ENCODE measurements around the gene GALP.

The GALP gene

DNA sequence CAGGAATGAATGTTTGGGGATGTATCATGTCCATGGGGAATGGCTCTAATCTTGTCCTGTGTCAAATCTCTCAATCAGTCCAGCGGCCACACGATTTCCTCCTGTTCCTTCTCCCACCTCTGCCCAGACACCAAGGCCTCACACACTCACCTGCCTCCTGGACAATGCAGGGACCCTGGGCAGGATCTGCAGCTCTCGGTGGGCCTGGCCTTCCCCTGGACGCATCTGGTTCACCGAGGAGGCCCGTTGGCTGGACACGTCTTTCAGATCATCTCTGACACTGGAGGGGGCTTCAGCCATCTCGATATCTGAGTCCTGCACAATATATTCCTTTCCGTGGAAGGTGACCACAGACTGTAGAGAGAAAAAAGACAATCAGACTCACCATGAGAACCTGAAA lies 47.7 kb downstream of the GALP start:
- Histone ChIP-seq H3K4me3 (replicated peaks; ENCODE audit: low read depth, low read length) (no peak overlapping the region), H3K27me3 (replicated peaks; ENCODE audit: control insufficient read depth, insufficient read depth, low read length) (no peaks in the 10 kb centered on the region), H3K36me3 (ENCODE audit: control insufficient read depth, insufficient read depth, low read length) (no peaks in the 10 kb centered on the region)
- no peak for DNase-seq (ENCODE audit: extremely low read depth, insufficient read length)
- TF ChIP-seq, protein P1, sequence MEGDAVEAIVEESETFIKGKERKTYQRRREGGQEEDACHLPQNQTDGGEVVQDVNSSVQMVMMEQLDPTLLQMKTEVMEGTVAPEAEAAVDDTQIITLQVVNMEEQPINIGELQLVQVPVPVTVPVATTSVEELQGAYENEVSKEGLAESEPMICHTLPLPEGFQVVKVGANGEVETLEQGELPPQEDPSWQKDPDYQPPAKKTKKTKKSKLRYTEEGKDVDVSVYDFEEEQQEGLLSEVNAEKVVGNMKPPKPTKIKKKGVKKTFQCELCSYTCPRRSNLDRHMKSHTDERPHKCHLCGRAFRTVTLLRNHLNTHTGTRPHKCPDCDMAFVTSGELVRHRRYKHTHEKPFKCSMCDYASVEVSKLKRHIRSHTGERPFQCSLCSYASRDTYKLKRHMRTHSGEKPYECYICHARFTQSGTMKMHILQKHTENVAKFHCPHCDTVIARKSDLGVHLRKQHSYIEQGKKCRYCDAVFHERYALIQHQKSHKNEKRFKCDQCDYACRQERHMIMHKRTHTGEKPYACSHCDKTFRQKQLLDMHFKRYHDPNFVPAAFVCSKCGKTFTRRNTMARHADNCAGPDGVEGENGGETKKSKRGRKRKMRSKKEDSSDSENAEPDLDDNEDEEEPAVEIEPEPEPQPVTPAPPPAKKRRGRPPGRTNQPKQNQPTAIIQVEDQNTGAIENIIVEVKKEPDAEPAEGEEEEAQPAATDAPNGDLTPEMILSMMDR (IDR thresholded peaks at IDR 0.05; ENCODE audit: insufficient read depth, low read length, poor library complexity, severe bottlenecking), result no peak
